CD4-positive, alpha-beta T cell treated with Interleukin-15 for 1 hour (primary cell): ENCODE results near the gene C16orf96.

ENCODE experiments used
- DNase-seq: peaks from one replicate; pipeline ENCODE4 v3.0.0-alpha.2; 2020

Gene C16orf96

GRCh38 chr16:4624015-4624826 lies 68.1 kb downstream of the C16orf96 start, which contains the start of gene MGRN1:
Gene MGRN1 (plus strand): TSS chr16:4624826. CDS start chr16:4624961, 135 bp downstream.
- DNase-seq, result peak; percentile 94

- peak; percentile 85 for DNase-seq
Measured at GRCh38 chr16:4624827-4625559, 68.9 kb downstream of the C16orf96 start.

GRCh38 chr16:4625560-4626159 lies 69.5 kb downstream of the C16orf96 start:
- DNase-seq, result no peak

GRCh38 chr16:4626396-4626795 lies 70.3 kb downstream of the C16orf96 start:
- DNase-seq, result no peak

GRCh38 chr16:4628283-4628682 lies 72.1 kb downstream of the C16orf96 start:
- DNase-seq, result no peak

- no peak for DNase-seq
Measured at GRCh38 chr16:4631444-4631843, 75.3 kb downstream of the C16orf96 start.

GRCh38 chr16:4633910-4634635 lies 77.9 kb downstream of the C16orf96 start:
- DNase-seq, result no peak

- DNase-seq, result no peak
Measured at GRCh38 chr16:4634768-4635167, 78.6 kb downstream of the C16orf96 start.

- DNase-seq, result no peak
Measured at GRCh38 chr16:4636196-4636595, 80.1 kb downstream of the C16orf96 start.

- DNase-seq, result no peak
Measured at GRCh38 chr16:4637501-4638166, 81.5 kb downstream of the C16orf96 start.

GRCh38 chr16:4639899-4640509 lies 83.9 kb downstream of the C16orf96 start:
- no peak for DNase-seq

- DNase-seq, result no peak
Measured at GRCh38 chr16:4640572-4641305, 84.6 kb downstream of the C16orf96 start.

- DNase-seq, result no peak
Measured at GRCh38 chr16:4641306-4641687, 85.2 kb downstream of the C16orf96 start.

GRCh38 chr16:4641895-4642294 lies 85.8 kb downstream of the C16orf96 start:
- no peak for DNase-seq

GRCh38 chr16:4646773-4647643 lies 90.9 kb downstream of the C16orf96 start:
- no peak for DNase-seq

GRCh38 chr16:4647644-4647980 lies 91.5 kb downstream of the C16orf96 start:
- DNase-seq, result no peak

GRCh38 chr16:4648917-4649316 lies 92.8 kb downstream of the C16orf96 start:
- no peak for DNase-seq

- DNase-seq, result no peak
Measured at GRCh38 chr16:4649744-4650442, 93.8 kb downstream of the C16orf96 start.
